ENCODE results near the gene SNIP1.
"Not testable (repeated sequence)": the region's sequence is repeated elsewhere in the genome, so short reads cannot be mapped to it uniquely, and the experiment has no call there.

SNIP1 gene

DNA sequence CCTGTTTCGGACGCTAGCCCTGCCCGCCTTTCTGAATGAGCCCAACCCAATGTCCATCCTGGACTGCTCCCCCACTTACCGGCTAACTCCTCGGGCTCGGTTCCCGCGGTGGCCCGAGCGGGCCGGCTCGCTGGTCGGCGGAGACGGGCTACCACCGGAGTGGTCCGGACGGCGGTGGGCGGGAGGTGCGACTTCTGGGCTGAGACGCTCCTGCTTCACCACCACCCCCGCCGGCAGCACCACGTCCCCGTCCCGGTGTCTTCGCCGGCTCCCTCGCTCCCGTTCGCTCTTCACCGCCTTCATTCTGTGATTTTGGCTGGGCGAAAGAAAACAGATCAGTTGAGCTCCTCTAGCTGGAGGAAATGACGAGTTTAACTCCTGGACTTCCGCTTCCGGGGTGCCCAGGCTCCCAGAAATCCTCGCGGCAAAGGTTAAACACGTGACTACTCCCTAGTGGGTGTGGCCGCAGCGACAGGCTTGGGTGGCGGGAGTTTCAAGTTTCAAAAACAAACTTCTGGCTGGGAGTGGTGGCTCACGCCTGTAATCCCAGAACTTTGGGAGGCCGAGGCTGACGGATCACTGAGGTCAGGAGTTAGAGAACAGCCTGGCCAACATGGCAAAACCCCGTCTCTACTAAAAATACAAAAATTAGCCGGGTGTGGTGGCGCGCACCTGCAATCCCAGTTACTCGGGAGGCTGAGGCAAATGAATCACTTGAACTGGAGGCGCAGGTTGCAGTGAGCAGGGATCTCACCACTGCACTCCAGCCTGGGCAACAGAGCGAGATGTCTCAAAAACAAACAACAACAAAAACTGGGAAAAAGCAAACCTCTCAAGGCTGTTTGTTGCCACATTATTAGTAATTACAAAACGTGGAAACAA lies at the start of gene SNIP1:
SNIP1 (minus strand) TSS at position 367 of the 882 bp plus-strand sequence; CDS start at position 303, 64 bp downstream.
- DNase-seq = peak; percentile 77

- peak; percentile 39 for DNase-seq
Measured at GRCh38 chr1:37602750-37603694, 48.9 kb upstream of the SNIP1 start.

DNA sequence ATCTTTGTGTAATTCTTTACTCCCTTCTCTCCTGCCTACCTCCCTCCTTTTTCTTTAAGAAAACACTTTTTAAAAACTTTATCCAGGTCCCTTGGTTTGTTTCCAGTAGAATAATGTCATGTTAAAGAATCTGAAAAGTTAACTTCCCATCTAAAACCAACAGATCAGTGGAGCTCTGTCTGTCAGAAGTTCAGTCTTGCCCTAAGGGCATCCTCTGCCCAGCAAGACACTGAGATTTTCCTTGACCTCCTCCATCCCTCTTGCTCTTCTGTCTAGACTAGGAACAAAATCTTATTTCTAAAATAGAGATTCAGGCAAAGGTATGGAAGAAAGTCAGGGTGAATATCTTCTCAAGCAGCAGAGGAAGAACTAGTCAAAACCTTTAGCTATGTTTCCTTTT lies 47.3 kb upstream of the SNIP1 start:
- no peak for DNase-seq

GRCh38 chr1:37599940-37600339 lies 45.8 kb upstream of the SNIP1 start:
- no peak for DNase-seq

GRCh38 chr1:37596182-37596667 lies 42.1 kb upstream of the SNIP1 start:
- DNase-seq = no peak

GRCh38 chr1:37595440-37596181 lies 41.5 kb upstream of the SNIP1 start, which contains the start of gene GNL2:
Gene GNL2 (minus strand): TSS chr1:37595937. CDS start chr1:37595822, 115 bp downstream.
- DNase-seq = peak; percentile 79

DNA sequence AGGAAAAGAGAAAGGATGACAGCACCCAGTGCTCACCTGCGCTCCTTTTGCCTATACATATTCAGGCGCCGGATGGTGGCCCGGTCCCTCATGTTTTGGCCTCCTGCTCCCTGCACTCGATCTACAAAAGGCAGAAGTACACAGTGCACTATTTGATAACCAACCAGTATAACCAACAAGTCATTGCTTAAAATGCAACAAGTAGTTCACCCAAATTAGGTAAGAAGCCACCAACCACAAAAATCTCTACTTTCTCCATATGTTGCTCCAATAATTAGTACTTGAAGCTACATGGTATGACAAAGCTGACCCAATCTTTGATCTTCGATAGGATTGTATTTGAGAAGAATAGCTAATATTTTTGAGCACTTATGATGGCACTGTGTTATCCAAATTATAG lies 39.6 kb upstream of the SNIP1 start:
- no peak for DNase-seq

DNA sequence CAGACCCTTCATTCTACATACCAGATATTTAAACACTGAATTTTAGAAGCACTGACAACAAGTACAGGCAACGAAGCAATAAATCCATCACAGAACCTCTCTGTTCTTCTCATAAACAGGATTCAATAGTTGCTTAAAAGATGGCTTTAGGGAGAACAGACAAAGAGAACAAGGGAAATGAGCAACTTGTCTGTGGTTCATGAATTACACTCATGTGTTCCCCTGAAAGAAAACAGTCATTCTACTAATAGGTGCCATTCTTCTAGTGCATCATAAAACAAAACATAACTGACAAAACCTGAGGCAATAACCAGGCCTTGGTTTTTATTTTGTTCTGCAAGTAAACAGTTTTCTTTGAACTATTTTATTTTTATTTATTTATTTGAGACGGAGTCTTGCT lies 34.8 kb upstream of the SNIP1 start:
- DNase-seq = no peak

DNA sequence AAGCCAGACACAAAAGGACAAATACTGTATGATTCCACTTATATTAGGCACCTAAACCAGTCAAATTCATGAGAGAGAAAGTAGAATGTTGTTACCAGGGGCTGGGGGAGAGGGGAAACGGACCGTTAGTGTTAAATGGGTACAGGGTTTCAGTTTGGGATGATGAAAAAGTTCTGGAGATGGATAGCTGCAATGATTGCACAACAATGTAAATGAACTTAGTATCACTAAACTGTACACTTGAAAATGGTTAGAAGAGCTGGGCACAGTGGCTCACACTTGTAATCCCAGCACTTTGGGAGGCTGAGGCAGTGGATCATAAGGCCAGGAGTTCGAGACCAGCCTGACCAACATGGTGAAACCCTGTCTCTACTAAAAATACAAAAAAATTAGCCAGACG lies 30.5 kb upstream of the SNIP1 start:
- DNase-seq = not testable (repeated sequence)

DNA sequence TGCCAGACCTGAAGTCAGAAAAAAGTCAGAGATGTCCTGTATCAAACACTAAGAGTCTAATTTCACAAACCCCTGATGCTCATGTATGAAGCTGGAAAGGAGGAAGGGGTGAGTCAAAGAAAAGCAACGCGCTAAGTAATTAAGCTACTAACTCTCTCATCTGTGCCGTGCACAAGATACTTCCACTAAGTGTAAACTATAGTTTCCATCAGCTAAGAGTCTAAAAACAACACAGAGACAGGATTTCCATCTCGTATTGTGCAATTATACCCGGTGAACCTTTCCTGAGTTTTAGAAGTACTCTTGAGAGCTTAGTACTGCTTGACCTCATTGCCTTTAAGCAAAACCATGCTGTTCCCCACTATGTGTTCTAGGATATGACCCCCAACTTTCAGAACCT lies 21.6 kb upstream of the SNIP1 start:
- no peak for DNase-seq

DNA sequence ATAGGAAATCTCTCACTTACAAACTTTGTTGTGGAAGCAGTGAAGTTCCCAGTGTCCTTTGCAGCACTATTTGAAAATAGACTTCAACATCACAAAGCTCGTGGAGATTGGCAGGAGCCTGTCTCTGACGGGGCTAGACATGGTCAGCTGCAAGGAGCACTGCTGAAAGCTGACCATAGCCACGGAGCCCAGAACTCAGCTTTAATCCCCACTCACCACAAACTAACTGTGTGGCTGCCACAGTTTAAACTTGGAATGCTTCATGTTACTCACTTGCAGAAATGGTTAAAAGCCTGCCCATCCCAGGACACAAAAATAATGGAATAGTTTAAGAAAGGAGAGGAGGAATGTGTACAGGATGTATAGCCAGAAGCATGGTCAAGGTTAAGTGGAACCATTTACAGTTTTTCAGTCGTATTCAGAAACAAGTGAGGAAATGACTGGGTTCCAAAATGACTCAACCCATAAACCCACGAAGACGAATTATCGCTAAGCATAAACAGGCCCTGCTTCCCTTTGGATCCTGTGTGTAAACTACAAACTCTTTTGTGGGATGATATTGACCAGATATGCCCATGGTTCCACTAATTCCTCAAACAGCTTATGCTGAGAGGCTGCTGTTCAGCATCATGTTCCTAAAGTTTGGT lies 20.9 kb upstream of the SNIP1 start:
- no peak for DNase-seq

DNA sequence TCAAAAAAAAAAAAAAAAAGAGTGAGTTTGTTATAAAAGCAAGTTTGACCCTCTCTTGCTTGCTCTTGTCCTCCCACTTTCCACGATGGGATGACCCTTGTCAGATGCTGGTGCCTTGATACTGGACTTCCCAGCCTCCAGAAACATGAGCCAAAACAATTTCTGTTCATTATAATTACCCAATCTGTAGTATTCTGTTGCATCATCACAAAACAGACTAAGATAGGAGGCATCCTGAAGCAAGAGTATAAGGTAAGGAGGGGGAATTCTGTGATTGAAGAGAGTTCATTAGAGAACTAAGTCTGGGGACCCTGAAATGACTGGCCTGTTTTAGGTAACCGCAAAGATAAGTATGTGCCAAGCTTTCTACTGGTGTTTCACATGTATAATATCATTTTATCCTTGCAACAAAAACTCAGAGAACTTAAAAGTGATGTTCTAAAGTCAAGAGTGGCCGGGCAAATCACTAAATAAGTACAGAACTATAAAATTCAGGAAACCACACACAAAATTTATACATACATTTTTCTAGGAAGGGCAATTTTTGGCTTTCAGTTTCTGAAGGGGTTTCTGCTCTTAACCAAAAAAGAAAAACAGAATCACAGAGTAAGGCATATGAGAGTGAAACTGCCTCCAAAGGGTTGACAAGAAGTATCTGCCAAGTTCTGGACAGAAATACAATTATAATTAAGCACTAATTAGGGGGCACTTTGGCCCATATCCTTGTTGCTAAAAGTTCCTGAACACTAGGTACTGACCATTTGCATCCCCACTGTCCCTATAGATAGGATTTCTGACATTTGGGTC lies 16.6 kb upstream of the SNIP1 start:
- no peak for DNase-seq

DNA sequence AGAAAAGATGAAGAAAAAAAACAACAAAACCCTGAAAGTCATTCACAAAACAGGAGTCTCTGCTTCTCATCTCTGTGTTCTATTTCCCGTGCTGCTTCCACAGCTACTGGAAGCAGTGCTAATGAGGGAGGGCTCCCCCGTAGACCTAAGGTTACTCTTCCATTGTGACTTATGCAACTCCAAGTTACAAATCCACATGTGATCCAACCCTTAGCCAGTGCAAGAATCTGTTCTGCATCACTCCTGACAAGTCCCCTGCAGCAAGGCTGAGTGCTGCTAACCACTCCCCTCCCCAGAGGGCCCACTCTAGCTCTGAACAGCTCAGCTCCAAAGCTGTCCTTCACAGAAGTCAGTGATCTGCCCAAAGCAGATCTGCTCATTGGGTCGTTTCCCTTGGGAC lies 12.9 kb upstream of the SNIP1 start:
- DNase-seq = no peak

DNA sequence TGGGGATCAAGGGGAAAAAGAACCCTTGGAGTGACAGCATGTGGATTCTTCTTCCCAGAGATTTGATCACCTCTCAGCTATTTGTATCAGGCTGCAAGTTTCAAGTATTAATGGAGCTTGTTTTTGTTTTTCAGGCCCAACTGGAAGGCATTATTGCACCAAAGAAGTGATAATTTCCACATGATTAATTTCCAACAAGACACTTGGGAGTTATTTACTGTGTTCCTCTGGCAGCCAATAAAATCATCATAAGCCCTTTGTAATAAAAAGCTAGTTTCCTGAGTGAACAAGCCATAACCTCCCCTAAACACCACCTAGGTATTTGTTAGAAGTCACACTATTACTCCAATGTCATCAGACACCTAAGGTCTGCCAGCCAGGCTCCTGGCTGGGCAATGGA lies 10.8 kb upstream of the SNIP1 start:
- DNase-seq = no peak

GRCh38 chr1:37562984-37563383 lies 8.9 kb upstream of the SNIP1 start:
- no peak for DNase-seq

DNA sequence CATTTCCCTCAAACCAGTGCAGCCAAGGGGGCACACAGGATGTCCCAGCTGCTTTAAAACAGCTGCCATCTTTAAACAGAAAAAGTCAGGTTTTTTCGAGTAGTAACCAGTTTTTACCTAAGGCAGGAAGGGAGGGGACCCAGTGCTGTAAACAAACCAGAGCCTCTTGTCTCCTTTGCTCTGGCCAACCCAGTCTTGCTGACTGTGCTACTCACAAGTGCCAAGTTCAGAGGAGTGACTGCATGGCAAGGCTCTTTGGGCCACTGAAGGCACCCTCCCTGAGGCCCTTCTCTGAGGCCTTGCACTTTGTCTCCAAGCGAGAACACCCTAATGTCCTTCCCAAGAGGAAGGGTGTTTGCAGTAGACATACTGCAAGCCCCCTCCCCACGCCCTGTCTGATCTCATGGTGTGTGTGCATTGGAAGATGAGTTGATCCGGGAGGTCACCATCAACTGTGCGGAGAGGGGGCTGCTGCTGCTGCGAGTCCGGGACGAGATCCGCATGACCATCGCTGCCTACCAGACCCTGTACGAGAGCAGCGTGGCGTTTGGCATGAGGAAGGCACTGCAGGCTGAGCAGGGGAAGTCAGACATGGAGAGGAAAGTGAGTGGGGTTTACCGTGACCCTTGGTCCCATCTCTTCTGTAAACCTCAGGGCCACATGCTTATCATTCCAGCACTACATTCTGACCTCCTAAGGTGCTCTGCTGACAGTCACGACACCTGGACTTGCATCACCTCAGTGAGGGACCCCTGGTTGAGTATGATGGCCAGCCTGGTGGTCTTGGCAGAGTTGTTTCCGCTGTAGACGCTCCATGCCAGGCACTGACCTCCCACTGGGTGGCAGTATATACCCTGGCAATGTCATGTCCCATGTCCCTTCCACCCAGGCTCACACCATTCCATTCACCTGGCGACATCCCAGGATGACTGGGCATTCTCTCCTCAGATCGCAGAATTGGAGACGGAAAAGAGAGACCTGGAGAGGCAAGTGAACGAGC lies 7.3 kb upstream of the SNIP1 start:
- DNase-seq = peak; percentile 47

GRCh38 chr1:37560401-37561132 lies 6.5 kb upstream of the SNIP1 start:
- no peak for DNase-seq

DNA sequence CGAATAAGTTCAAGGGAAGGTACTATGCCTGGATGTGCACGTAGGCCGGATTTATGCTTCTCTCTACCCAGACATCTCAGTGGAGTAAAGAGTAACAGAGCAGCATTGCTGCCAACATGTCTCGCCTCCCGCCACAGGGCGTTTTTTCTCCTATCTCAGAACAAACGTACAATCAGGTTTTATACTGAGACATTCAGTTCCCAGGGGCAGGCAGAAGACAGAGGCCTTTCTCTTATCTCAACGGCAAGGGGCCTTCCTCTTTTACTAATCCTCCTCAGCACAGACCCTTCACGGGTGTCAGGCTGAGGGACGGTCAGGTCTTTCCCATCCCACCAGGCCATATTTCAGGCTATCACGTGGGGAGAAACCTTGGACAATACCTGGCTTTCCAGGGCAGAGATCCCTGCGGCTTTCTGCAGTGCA lies 5.9 kb upstream of the SNIP1 start:
- not testable (repeated sequence) for DNase-seq

DNA sequence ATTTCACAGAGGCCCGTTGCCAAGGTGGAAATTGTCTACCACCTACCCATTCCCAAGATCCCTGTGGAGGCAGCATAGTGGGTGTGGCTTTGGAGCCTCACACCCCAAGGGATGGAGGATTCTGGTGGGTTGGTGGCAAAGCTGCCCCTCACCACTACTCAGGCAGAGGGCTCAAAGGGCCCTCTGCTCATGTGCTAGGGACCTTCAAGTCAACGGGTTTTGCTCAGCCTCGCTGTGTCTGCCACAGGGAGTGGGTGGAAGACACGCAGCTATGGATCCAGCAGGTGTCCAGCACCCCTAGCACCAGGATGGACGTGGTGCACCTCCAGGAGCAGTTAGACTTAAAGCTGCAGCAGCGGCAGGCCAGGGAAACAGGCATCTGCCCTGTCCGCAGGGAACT lies 5.0 kb upstream of the SNIP1 start:
- no peak for DNase-seq

All from 8988T (cell line).